GM12865 (cell line): ENCODE results near the gene GPC6.
A peak's percentile ranks its signal among the peaks of the same experiment; 100 is the strongest.

Source experiments
- DNase-seq: peaks from one replicate; pipeline ENCODE4 v3.0.0; 2010; ENCODE audit warnings: low read depth
- H3K4me3 ChIP-seq: 2 replicates; pipeline ENCODE4 v1.5.1; 2011; ENCODE audit warnings: mild to moderate bottlenecking, low read depth, low read length, control low read depth
- CTCF ChIP-seq: IDR thresholded peaks from 2 replicates; pipeline ENCODE4 v1.5.1; 2011; ENCODE audit warnings: low read length, control low read depth, low read depth, inconsistent platforms; ENCODE audit not compliant: insufficient read depth; ENCODE audit errors: missing control alignments

Gene GPC6

GRCh38 chr13:94325650-94326049, 1099.0 kb downstream of the GPC6 start:
- H3K4me3 ChIP-seq: no peak overlapping the region
- DNase-seq: no peak
- no peak for TF ChIP-seq CTCF

- DNase-seq: peak; percentile 86
- no peak for TF ChIP-seq CTCF
- no peak overlapping the region for H3K4me3 ChIP-seq
Observed at GRCh38 chr13:94327318-94327717, 1100.7 kb downstream of the GPC6 start.

GRCh38 chr13:94328381-94329041, 1101.9 kb downstream of the GPC6 start:
- DNase-seq: no peak
- TF ChIP-seq CTCF: no peak
- H3K4me3 ChIP-seq: no peak overlapping the region

GRCh38 chr13:94329277-94329676, 1102.7 kb downstream of the GPC6 start:
- TF ChIP-seq CTCF: no peak
- DNase-seq: no peak
- no peak overlapping the region for H3K4me3 ChIP-seq

- H3K4me3 ChIP-seq: no peak overlapping the region
- DNase-seq: no peak
- no peak for TF ChIP-seq CTCF
Observed at GRCh38 chr13:94329754-94330551, 1103.3 kb downstream of the GPC6 start.

- no peak for DNase-seq
- TF ChIP-seq CTCF: no peak
- H3K4me3 ChIP-seq: no peak overlapping the region
Observed at GRCh38 chr13:94330552-94331071, 1104.0 kb downstream of the GPC6 start.

GRCh38 chr13:94331281-94331680, 1104.7 kb downstream of the GPC6 start:
- no peak overlapping the region for H3K4me3 ChIP-seq
- TF ChIP-seq CTCF: no peak
- no peak for DNase-seq
